ENCODE measurements around the gene SUSD4. TPM values are rescaled to one million over a fixed set of nuclear protein-coding genes. Genes with fewer than 3 reads are reported as not detected.
"Not testable (repeated sequence)": the region's sequence is repeated elsewhere in the genome, so short reads cannot be mapped to it uniquely, and the experiment has no call there.

Gene SUSD4
- total and polyA plus RNA-seq, 2 donors (not counting 1 experiment from before 2014, with no cell fraction given), result 0.33 TPM; not detected in 1

GRCh38 chr1:223285452-223285851 lies 78.5 kb downstream of the SUSD4 start:
- TF ChIP-seq CTCF (conservative IDR thresholded peaks at IDR 0.05 in 1 of 2, IDR thresholded peaks at IDR 0.05 in 1 of 2; ENCODE audit: low read depth in 1 of 2, low read length in 2 of 2), result no peak
- TF ChIP-seq EZH2 (IDR thresholded peaks at IDR 0.05; ENCODE audit: low read length, missing control alignments), result no peak
- Histone ChIP-seq H3K27me3 (ENCODE audit: control insufficient read depth, insufficient read depth, low read length) (no peaks in the 10 kb centered on the region), H3K4me3 (replicated peaks in 1 of 4; ENCODE audit: control extremely low read depth in 1 of 4, insufficient read depth in 1 of 4, low read depth in 3 of 4, low read length in 4 of 4) (no peak overlapping the region)

DNA sequence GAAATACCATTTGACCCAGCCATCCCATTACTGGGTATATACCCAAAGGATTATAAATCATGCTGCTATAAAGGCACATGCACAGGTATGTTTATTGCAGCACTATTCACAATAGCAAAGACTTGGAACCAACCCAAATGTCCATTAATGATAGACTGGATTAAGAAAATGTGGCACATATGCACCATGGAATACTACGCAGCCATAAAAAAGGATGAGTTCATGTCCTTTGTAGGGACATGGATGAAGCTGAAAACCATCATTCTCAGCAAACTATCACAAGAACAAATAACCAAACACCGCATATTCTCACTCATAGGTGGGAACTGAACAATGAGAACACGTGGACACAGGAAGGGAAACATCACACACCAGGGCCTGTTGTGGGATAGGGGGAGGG lies 80.3 kb downstream of the SUSD4 start:
- not testable (repeated sequence) for H4K20me1 ChIP-seq (ENCODE audit: control insufficient read depth, extremely low read depth, insufficient read depth, low read length); DNase-seq (ENCODE audit: low read depth in 2 of 2); H3K9ac ChIP-seq (ENCODE audit: insufficient read depth, low read length); H2AFZ ChIP-seq (ENCODE audit: low read length); H3K79me2 ChIP-seq (ENCODE audit: control insufficient read depth, insufficient read depth, low read length); H3K36me3 ChIP-seq (ENCODE audit: control insufficient read depth, insufficient read depth, low read length); H3K27me3 ChIP-seq (ENCODE audit: control insufficient read depth, insufficient read depth, low read length); H3K9me3 ChIP-seq (ENCODE audit: control insufficient read depth, insufficient read depth, low read depth, low read length); H3K4me3 ChIP-seq (replicated peaks in 1 of 4; ENCODE audit: control extremely low read depth in 1 of 4, insufficient read depth in 1 of 4, low read depth in 3 of 4, low read length in 4 of 4); H3K4me1 ChIP-seq (ENCODE audit: control insufficient read depth, extremely low read depth, insufficient read depth, low read length); H3K4me2 ChIP-seq (ENCODE audit: extremely low read depth, insufficient read depth, low read length); H3K27ac ChIP-seq (ENCODE audit: insufficient read depth, low read length)

More at GRCh38 chr1:223285452-223285851, 78.5 kb downstream of the SUSD4 start:
- no peak for DNase-seq (ENCODE audit: low read depth in 2 of 2)
- Histone ChIP-seq H3K4me1 (ENCODE audit: control insufficient read depth, extremely low read depth, insufficient read depth, low read length) (no peaks in the 10 kb centered on the region), H3K4me2 (ENCODE audit: extremely low read depth, insufficient read depth, low read length) (no peak overlapping the region), H3K9ac (ENCODE audit: insufficient read depth, low read length) (no peak overlapping the region), H3K27ac (ENCODE audit: insufficient read depth, low read length) (no peak overlapping the region), H2AFZ (ENCODE audit: low read length) (no peak overlapping the region), H4K20me1 (ENCODE audit: control insufficient read depth, extremely low read depth, insufficient read depth, low read length) (no peaks in the 10 kb centered on the region), H3K36me3 (ENCODE audit: control insufficient read depth, insufficient read depth, low read length) (no peaks in the 10 kb centered on the region), H3K79me2 (ENCODE audit: control insufficient read depth, insufficient read depth, low read length) (no peaks in the 10 kb centered on the region), H3K9me3 (ENCODE audit: control insufficient read depth, insufficient read depth, low read depth, low read length) (no peaks in the 10 kb centered on the region)

GRCh38 chr1:223278311-223278710 lies 85.7 kb downstream of the SUSD4 start:
- H4K20me1 ChIP-seq (ENCODE audit: control insufficient read depth, extremely low read depth, insufficient read depth, low read length); H3K9me3 ChIP-seq (ENCODE audit: control insufficient read depth, insufficient read depth, low read depth, low read length); H3K9ac ChIP-seq (ENCODE audit: insufficient read depth, low read length); H3K4me1 ChIP-seq (ENCODE audit: control insufficient read depth, extremely low read depth, insufficient read depth, low read length); H2AFZ ChIP-seq (ENCODE audit: low read length); H3K4me3 ChIP-seq (replicated peaks in 1 of 4; ENCODE audit: control extremely low read depth in 1 of 4, insufficient read depth in 1 of 4, low read depth in 3 of 4, low read length in 4 of 4); DNase-seq (ENCODE audit: low read depth in 2 of 2); H3K27ac ChIP-seq (ENCODE audit: insufficient read depth, low read length); H3K36me3 ChIP-seq (ENCODE audit: control insufficient read depth, insufficient read depth, low read length); H3K79me2 ChIP-seq (ENCODE audit: control insufficient read depth, insufficient read depth, low read length); H3K27me3 ChIP-seq (ENCODE audit: control insufficient read depth, insufficient read depth, low read length); H3K4me2 ChIP-seq (ENCODE audit: extremely low read depth, insufficient read depth, low read length): not testable (repeated sequence)

DNA sequence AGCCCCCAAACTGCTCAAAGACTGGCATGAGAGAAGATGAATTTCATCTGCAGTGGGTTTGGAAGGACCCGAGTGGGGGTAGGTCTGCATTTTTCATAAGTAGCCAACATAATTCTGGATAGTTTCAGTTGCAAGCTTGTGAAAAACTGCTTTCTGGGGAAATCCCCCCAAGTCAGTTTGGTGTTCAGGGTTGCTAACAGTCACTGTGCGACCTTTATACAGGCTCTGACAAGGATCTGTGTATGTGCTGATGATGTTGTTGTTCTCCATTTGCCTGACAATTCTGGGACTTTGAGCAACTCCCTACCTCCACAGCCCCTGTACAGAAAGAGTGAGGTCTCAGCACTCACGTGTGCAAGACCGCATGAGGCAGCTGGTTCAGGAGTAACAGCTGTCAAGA lies 87.9 kb downstream of the SUSD4 start:
- TF ChIP-seq EZH2 (IDR thresholded peaks at IDR 0.05; ENCODE audit: low read length, missing control alignments), result no peak
- TF ChIP-seq CTCF (conservative IDR thresholded peaks at IDR 0.05 in 1 of 2, IDR thresholded peaks at IDR 0.05 in 1 of 2; ENCODE audit: low read depth in 1 of 2, low read length in 2 of 2), result no peak

More for the DNA sequence above, 87.9 kb downstream of the SUSD4 start:
- Histone ChIP-seq H3K79me2 (ENCODE audit: control insufficient read depth, insufficient read depth, low read length) (no peaks in the 10 kb centered on the region), H3K27me3 (ENCODE audit: control insufficient read depth, insufficient read depth, low read length) (no peaks in the 10 kb centered on the region), H3K36me3 (ENCODE audit: control insufficient read depth, insufficient read depth, low read length) (no peaks in the 10 kb centered on the region), H3K4me2 (ENCODE audit: extremely low read depth, insufficient read depth, low read length) (no peak overlapping the region), H3K9ac (ENCODE audit: insufficient read depth, low read length) (no peak overlapping the region), H2AFZ (ENCODE audit: low read length) (no peak overlapping the region), H3K9me3 (ENCODE audit: control insufficient read depth, insufficient read depth, low read depth, low read length) (no peaks in the 10 kb centered on the region), H4K20me1 (ENCODE audit: control insufficient read depth, extremely low read depth, insufficient read depth, low read length) (no peaks in the 10 kb centered on the region), H3K4me3 (replicated peaks in 1 of 4; ENCODE audit: control extremely low read depth in 1 of 4, insufficient read depth in 1 of 4, low read depth in 3 of 4, low read length in 4 of 4) (no peak overlapping the region), H3K4me1 (ENCODE audit: control insufficient read depth, extremely low read depth, insufficient read depth, low read length) (no peaks in the 10 kb centered on the region), H3K27ac (ENCODE audit: insufficient read depth, low read length) (no peak overlapping the region)
- no peak for DNase-seq (ENCODE audit: low read depth in 2 of 2)
